ENCODE data around the gene MACROD2.

GRCh38 chr20:15069355-15069754 is 1074.0 kb downstream of the MACROD2 start:
- TF ChIP-seq CTCF (IDR thresholded peaks at IDR 0.05; ENCODE audit: insufficient read depth, low read length, poor library complexity, severe bottlenecking) (no peak), EZH2phosphoT487 (conservative IDR thresholded peaks at IDR 0.05; ENCODE audit: low read length) (no peak)
